22Rv1 (cell line): Measurements from ENCODE around the gene DTNA.

ENCODE experiments used
- ZFX ChIP-seq: fragments of 450-650 bp; IDR thresholded peaks from 2 replicates; pipeline ENCODE4 v1.6.1; 2017; ENCODE audit warnings: antibody characterized with exemption, borderline replicate concordance
- TF ChIP-seq, protein P1 (sequence below): fragments of 450-650 bp; IDR thresholded peaks from 2 replicates; pipeline ENCODE4 v1.5.1; 2017; ENCODE audit warnings: mild to moderate bottlenecking

- TF ChIP-seq, protein P1, sequence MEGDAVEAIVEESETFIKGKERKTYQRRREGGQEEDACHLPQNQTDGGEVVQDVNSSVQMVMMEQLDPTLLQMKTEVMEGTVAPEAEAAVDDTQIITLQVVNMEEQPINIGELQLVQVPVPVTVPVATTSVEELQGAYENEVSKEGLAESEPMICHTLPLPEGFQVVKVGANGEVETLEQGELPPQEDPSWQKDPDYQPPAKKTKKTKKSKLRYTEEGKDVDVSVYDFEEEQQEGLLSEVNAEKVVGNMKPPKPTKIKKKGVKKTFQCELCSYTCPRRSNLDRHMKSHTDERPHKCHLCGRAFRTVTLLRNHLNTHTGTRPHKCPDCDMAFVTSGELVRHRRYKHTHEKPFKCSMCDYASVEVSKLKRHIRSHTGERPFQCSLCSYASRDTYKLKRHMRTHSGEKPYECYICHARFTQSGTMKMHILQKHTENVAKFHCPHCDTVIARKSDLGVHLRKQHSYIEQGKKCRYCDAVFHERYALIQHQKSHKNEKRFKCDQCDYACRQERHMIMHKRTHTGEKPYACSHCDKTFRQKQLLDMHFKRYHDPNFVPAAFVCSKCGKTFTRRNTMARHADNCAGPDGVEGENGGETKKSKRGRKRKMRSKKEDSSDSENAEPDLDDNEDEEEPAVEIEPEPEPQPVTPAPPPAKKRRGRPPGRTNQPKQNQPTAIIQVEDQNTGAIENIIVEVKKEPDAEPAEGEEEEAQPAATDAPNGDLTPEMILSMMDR: no peak
- TF ChIP-seq ZFX: no peak
These were observed 201.7 kb downstream of the DTNA start for GRCh38 chr18:34911661-34912384.
